HG03378 (cell line): ENCODE measurements around the gene MUTYH.
"Not testable (repeated sequence)": the region's sequence is repeated elsewhere in the genome, so short reads cannot be mapped to it uniquely, and the experiment has no call there.

Experiments used
- ATAC-seq: cut with Tn5 transposase; IDR thresholded peaks from one replicate; pipeline ENCODE4 v1.9.1; 2021; ENCODE audit warnings: mild to moderate bottlenecking, moderate library complexity; ENCODE audit not compliant: unreplicated experiment

MUTYH gene

DNA sequence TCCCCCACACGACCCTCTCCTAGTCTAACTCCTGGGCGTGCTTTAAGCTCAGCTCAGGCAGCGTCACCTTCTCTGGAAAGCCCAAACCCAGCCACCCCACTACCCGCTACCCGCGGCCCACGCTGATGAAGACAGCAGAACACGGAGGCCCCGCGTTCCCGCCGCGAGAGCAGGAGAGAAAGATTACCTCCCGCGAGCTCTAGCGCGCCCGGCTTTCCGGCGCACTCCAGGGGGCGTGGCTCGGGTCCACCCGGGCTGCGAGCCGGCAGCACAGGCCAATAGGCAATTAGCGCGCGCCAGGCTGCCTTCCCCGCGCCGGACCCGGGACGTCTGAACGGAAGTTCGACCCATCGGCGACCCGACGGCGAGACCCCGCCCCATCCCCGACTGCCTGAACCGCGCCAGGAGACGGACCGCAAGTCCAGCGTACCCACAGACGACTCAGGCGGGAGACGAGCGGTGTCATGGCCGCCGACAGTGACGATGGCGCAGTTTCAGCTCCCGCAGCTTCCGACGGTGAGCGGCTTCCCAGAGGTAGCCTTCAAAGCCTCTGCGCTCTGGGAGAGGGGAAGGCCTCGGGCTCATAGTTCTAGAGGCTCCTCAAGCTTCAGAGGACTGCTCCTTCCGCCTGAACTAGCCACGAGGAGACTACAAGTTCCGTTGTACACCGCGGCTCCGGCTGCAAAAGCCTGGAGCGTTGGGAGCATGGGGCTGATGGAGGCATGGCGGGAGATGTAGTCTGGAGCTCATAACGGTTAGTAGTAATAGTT lies at the start of gene MUTYH, which contains the start of gene TOE1:
TSS of gene MUTYH (minus strand) at position 652 of the 770 bp plus-strand sequence. CDS start 5,935 bp downstream, outside the sequence.
TSS of gene TOE1 (plus strand) at position 382 of the 770 bp plus-strand sequence. CDS start at position 465, 83 bp downstream.
- peak; percentile 52 for ATAC-seq

DNA sequence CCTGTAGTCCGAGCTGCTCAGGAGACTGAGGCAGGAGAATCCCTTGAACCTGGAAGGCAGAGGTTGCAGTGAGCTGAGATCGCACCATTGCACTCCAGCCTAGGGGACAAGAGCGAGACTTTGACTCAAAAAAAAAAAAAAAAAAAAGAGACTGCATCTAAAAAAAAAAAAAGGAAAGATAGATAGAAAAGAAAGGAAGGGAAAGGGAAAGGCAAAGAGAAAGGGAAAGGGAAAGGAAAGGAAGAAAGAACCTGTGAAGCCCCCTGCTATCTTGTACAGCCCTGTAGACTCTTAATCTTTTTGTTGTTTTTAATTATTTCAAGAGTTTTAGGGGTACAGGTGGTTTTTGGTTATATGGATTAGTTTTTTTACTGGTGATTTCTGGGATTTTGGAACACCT lies 46.0 kb upstream of the MUTYH start:
- no peak for ATAC-seq

DNA sequence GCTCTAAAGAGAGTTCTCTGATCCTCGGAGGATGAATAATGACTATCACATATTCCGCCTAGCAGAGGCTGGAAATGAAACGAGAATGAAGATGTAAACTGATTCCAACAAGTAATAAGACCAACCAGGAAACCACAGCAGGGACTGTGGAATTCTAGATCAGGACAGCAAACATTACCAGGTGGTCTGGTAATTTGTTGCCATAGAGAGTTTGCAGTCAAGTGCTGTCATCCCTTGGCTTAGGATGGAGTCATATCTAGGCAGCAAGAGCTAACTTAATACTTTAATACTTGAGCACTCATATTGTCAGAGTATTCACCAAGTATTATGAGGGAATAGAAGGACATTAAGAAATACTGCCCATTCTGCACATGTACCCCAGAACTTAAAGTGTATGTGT lies 45.1 kb upstream of the MUTYH start:
- ATAC-seq = no peak

DNA sequence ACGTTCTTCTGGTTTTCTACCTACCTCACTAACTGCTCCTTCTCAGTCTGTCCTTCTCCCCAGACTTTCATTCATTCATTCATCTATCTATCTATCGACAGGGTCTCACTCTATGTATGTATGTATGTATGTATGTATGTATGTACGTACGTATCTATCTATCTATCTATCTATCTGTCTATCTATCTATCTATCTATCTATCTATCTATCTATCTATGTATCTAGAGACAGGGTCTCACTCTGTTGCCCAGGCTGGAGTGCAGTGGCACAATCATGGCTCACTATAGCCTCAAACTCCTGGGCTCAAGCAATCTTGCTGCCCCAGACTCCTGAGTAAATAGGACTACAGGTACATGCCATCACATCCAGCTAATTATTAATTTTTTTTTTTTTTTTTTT lies 44.0 kb upstream of the MUTYH start:
- ATAC-seq = not testable (repeated sequence)

DNA sequence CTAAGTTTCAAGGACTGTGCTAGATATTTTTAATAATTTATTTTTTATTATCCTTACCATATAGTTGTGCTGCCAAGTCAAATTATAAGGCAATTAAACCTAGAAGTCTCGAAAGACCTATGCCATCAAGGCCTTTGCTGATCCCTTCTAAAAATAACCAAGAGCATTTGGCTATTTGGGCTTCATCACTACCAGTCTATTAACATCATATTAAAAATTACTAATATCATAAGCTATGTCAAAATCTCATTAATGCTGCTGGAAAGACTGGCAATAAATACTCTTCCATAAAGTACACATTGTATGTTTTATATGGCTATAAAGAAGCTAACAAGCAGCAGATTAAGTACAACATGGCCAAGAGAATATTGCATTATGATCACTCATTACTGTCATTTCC lies 43.0 kb upstream of the MUTYH start:
- no peak for ATAC-seq

DNA sequence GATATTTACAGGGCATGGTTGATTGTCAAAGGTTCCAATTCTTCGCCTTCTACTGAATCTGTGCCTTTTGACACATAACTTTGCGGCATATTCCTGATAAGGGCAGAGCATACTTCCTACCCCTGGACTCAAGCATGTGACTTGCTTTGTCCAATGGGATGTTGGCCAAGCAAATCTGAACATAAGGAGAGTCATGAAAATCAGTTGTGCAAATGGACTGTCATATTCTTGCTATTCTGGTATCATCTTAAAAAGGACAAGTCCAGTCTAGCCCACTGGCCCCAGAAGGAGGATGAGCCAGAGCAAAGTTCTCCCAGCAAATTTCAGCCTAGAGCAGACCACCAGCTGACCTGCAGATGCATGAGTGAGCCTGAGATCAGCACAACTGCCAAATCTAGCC lies 41.0 kb upstream of the MUTYH start:
- ATAC-seq = no peak

DNA sequence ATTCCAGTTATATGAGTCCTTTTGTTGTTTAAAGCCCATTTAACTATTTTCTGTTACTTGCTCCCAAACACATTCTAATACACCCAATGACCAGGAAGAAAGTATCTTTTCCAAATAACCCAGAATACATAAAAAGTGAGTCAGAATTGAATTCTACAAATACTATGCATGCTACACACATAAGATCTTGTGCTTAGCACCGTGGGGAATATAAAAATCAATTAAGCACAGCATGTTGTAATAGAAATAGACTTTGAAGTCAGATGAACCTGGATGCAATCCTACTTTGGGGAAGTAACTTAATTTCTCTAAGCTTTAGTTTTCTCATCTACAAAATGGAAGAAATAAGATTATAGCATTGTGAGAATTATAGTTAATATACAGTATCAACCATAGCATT lies 40.5 kb upstream of the MUTYH start:
- ATAC-seq = no peak

DNA sequence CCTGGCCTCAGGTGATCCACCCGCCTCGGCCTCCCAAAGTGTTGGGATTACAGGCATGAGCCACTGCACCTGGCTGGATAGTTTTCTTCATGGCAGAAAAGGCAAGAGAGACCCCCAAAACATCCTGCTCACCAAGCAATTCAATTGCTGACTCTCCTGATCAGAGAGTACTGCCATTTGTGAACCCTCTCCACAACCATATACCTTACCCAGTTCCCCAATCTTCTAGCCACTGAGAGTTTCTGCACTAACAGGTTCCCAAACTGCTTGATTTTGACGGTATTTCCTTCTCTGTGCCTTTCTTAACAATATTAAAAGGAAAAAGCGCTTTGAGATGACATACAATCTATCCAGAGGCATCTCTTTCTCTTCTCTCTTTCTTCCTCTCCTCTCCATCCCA lies 39.9 kb upstream of the MUTYH start:
- no peak for ATAC-seq

DNA sequence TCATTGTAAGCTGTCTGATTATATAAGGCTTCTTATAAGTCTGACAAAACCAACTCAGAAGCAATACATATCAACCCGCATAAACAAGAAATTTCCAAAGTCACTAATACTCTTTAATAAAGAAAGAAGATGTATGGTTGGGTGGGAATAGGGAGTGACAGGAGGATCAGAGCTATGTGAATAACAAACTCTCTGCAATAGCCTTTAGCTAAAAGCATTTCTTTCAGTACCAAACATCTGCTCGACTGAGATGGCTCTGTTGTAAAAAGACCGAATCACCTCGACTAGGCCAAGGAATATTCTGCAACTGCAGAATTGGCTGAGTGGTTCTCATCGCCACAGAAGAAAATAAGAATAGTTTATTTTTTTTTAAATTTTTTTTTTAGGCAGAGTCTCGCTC lies 39.3 kb upstream of the MUTYH start:
- ATAC-seq = no peak

DNA sequence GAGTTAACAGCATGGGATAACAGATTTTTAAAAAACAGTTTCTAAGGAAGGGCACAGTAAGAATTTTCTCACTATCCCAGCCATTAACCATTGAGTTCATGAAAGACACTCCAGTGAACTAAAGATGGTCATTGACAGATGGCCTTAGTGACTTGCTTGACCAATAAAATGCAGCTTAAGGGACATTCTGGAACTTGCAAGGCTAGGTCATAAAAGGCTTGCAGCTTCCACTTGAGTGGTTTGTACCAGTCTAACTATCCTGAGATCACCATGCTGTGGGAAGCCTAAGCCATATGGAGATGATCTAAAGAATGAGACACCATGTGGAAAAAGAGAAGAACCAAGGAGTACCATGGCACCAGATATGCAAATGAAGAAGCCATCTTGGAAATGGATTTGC lies 37.9 kb upstream of the MUTYH start:
- ATAC-seq = no peak

DNA sequence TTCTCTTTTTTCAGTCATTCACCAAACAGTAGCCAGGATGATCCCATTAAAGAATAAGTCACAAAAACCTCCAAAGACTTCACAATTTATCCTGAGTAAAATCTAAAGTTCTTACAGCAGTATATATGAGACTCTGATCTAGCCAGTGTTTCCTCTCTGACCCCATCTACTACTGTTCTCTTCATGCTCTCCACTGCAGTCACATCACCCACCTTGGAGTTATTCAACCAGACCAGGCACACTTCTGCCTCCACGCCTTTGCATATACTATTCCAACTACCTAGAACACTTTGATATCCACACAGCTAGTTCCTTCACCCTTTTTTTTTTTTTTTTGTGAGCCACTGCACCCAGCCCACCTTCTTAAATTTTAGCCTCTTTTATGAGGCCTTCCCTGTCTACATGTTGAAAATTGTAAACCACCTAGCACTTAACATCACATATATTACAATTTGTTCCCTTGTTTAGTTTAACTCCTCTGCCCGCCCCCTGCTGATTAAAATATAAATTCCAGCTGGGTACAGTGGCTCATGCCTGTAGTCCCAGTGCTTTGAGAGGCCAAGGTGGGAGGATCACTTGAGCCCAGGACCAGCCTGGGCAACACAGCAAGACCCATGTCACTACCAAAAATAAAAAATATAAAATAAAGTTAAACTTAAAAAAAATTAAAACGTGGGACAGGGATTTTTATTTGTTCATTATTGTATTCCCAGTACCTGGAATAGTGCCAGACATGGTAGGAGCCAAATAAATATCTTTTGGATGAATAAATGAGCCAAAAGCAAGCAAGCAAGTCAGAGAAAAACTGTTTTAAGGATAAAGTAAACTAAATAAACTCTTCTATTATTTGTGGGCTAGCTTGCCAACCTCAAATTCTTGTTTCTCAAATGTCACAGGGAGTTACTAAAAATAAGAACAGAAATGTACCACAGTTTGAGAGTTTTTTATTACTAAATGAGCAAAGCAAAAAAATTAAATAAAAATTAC lies 35.2 kb upstream of the MUTYH start:
- no peak for ATAC-seq

DNA sequence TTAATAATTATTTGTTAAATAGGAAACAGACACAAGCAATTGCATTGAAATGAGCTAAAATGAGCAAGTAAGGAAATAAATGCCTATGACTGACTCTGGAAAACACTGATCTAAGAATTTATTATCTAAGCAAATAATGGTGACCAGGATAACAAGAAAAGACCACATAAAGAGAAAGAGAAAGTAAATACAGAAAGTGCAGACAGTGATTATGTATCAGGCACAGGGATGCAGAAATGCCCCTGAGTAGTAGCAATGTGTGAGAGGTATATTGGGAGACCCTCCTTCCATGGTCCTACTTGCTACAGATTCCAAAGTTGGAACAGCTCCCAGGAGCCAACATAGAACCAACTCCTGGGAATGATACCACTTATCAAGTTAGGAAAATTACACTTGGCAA lies 33.3 kb upstream of the MUTYH start:
- no peak for ATAC-seq

DNA sequence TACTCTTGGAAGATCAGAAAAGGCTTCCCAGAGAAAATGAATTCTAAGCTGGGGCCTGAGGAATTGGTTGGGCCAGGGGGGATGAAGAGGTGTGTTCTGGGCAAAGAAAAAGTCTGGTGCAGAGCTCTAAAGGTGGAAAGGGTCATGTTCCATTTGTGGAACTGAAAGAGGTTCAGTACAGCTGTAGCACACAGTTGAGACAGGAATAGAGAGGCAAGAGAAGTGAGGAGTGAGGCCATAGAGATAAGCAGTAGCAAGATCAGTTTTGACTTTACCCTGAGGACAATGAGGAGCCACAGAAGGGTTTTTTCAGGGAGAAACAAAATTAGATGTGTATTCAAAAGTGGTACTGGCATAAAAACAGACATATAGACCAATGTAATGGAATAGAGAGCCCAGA lies 30.3 kb upstream of the MUTYH start:
- ATAC-seq = peak; percentile 59

DNA sequence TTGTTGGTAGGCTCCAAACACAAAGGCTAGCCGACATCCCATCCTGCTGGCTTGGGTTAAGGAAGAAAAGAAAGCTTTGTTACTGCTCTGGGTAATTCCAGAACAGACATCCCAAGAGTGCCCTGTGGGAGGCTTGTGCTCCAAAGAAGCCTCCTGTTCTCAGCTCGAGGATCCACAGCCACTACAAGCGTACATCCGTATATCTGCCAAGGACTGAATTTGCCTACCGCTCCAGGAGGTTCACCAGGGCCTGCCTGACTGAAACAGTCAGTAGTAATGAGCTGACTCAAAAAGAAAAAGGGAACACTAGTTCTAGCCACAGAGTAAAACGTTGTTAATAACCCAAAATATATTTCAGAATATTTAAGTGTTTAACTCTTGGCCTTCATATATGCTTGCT lies 24.8 kb upstream of the MUTYH start:
- ATAC-seq = peak; percentile 77

DNA sequence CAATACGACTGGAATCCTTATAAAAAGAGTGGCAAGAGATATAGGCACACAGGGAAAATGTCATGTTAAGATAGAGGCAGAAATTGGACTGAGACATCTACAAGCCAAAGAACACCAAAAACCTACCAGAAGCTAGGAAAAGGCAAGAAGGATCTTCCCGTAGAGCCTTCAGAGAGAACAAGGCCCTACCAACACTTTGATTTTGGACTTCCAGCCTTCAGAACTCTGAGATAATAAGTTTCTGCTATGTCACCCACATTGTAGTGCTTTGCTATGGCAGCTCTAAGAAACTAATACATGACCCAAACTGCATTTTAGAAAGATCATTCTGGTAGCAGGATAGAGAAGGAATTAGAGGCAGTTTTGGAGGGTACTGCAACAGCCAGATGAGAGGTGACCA lies 24.1 kb upstream of the MUTYH start:
- ATAC-seq = no peak

DNA sequence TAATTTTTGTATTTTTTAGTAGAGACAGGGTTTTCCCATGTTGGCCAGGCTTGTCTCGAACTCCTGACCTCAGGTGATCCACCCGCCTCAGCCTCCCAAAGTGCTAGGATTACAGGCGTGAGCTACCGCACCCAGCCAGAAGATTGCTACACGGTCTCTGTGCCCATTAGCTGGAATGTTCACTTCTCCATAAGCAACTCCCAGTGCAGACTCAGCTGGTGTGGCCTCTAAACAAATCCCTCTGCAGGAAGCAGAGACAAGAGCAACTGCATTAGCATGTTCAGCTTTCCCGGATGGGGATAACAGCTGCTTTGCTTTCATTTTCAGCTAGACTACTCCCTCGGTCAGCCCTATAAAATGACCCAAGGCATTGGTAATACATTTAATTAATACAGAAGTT lies 20.7 kb upstream of the MUTYH start:
- not testable (repeated sequence) for ATAC-seq

DNA sequence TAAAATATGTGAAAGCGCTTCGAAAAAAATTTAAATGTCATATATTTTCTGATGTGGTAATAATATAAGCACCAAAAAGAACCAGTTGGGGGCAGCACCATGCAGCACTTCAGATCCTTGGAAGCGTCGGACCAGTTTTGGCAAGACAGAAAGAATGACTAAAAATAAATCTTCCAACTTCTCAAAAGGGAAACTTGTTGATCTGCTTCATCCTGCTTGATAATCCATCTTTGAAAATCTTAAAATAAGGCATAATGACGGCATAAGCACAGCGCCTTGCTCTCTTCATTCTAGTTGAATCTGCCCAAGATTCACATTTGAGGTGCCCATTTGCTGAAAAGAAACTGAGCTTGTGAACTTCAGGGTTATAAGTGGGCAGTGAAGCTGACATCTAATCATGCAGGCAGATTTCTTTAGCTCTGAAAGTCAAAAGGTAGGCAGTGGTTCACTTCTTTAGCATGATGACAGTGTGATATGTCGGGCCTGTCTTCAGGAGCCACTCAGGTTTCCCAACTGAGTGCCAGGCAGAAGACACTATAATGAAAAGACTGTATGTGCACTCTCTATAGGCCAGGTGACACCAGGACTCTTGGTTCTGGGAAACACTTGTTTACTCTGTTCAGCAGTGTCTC lies 19.8 kb upstream of the MUTYH start:
- ATAC-seq = no peak

DNA sequence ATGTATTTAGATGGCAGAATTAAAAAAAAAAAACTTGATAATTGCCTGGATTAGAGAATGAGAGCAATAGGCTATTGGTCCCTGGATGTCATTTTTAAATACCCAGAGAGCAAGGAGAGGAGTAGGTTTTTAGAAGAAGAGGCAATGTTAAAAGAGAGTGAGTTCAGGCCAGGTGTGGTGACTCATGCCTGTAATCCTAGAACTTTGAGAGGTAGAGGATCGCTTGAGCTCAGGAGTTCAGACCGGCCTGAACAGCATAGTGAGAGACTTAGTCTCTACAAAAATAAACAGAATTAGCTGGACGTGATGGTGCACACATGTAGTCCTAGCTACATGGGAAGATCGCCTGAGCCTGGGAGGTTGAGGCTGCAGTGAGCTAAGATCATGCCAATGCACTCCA lies 15.9 kb upstream of the MUTYH start:
- ATAC-seq = no peak

DNA sequence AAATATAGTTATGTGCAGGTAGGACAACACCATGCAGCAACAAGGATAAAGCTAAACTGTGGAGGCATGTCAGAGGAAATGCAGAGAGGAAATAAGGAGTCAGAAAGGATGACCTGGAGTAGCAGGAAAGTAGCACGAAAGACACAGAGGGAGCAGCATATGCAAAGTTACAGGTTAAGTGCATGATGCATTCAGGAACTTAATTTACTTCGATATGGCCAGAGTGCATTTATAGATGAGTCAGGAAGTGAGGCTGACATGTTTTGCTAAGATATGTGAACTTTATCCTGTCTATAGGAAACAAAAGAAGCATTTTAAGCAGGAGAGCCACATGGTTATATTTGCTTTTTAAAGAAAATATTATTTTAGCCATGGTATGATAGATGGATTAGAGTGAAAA lies 15.4 kb upstream of the MUTYH start:
- no peak for ATAC-seq

DNA sequence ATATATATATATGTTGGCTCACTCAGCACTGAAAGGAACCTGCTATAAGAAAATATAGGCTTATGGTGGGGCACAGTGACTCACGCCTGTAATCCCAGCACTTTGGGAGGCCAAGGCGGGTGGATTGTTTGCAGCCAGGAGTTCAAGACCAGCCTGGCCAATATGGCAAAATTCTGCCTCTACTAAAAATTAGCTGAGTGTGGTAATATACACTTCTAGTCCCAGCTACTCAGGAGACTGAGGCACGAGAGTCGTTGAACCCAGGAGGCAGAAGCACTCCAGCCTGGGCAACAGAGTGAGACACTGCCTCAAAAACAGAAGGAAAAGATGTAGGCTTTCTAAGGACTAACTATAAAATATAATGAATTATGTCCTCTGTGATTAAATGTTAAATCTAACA lies 14.6 kb upstream of the MUTYH start:
- no peak for ATAC-seq

DNA sequence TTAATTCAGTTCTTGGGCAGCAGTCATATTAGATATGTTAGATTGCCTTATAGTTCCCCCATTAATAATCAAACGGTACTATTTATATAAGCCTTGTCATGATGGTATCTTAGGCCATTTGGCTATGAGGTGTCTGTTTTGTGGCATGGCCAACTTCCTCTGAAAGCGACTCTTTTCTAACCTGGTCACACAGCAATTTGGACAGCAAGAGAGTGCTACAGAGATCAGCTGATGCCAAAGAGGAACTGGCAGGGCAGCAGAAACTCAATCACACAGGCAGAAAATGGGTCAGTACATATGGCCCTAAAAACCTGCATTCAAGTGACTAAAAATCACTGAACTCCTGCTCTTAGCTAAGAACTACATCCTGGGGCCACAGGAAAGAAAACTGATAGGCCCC lies 13.4 kb upstream of the MUTYH start:
- ATAC-seq = no peak
